Measurements from ENCODE around the gene SCAANT1. TPM values are rescaled to one million over a fixed set of nuclear protein-coding genes. Genes with fewer than 3 reads are reported as not detected.
A peak's percentile ranks its signal among the peaks of the same experiment; 100 is the strongest.

SCAANT1 gene
- total RNA-seq, 4 donors from 2014 or later, result not detected

DNA sequence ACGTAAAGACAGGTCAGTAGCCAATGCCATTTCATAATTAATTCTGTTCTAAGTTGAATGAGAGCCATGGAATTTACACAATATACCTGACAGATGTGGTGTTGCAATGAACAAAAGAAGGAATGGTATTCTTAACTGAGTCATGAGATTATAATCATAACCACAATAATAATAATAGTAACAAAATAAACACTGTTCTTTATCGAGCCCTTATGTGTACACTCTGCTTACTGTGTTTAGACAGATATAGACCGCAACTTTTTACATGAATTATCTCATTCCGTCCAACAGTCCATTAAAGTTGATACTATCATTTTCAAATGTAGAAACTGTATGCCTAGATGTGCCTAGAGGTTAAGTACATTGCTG is 28.2 kb upstream of the SCAANT1 start:
- TF ChIP-seq POLR2A (IDR thresholded peaks at IDR 0.05) (no peak), CTCF (IDR thresholded peaks at IDR 0.05) (no peak)
- H3K4me1 ChIP-seq, result peaks cover 0 to 22% (median 0%) of the 10 kb centered on the region in 4 donors

GRCh38 chr3:63937661-63938651 is 25.8 kb upstream of the SCAANT1 start:
- DNase-seq, result peak in 1 of 3 donors; percentile 65
- H3K4me1 ChIP-seq, result peaks cover 0 to 22% (median 9%) of the 10 kb centered on the region in 4 donors
- TF ChIP-seq POLR2A (IDR thresholded peaks at IDR 0.05) (no peak), CTCF (IDR thresholded peaks at IDR 0.05) (no peak)
- H3K9me3 ChIP-seq, result no peaks in the 10 kb centered on the region
- no peak overlapping the region for H3K4me3 ChIP-seq
- H3K27ac ChIP-seq, result peak overlapping the region in 2 of 4 donors; percentile 15 to 28
- H3K27me3 ChIP-seq, result no peaks in the 10 kb centered on the region
- no peaks in the 10 kb centered on the region for H3K36me3 ChIP-seq

More for the DNA sequence above, 28.2 kb upstream of the SCAANT1 start:
- H3K9me3 ChIP-seq, result no peaks in the 10 kb centered on the region
- H3K4me3 ChIP-seq, result no peak overlapping the region
- H3K36me3 ChIP-seq, result no peaks in the 10 kb centered on the region
- no peaks in the 10 kb centered on the region for H3K27me3 ChIP-seq
- DNase-seq, result no peak
- no peak overlapping the region for H3K27ac ChIP-seq

DNA sequence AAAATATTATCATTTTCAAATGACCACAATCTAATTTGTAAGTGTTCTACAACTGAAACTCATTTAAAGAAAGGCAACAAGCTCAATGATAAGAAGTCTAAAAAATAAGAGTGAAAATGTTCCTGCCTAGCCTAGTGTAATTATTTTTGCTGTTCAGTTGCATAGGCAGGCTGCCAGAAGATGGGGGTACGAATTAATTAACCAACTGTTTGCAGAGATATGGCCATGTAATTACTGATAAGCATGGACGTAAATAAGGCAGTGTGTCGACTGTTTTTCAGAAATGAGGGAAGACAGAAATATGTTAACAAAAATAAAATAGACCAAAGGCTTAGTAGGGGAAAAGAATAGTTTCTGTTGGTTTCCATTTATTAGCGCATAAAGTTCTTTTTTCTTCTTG is 24.7 kb upstream of the SCAANT1 start:
- H3K4me3 ChIP-seq, result no peak overlapping the region
- TF ChIP-seq POLR2A (IDR thresholded peaks at IDR 0.05) (no peak), CTCF (IDR thresholded peaks at IDR 0.05) (no peak)
- H3K36me3 ChIP-seq, result no peaks in the 10 kb centered on the region
- no peak for DNase-seq
- no peaks in the 10 kb centered on the region for H3K27me3 ChIP-seq
- H3K4me1 ChIP-seq, result peaks cover 0 to 26% (median 9%) of the 10 kb centered on the region in 4 donors
- H3K9me3 ChIP-seq, result no peaks in the 10 kb centered on the region
- H3K27ac ChIP-seq, result no peak overlapping the region

GRCh38 chr3:63934041-63934866 is 22.1 kb upstream of the SCAANT1 start:
- no peaks in the 10 kb centered on the region for H3K27me3 ChIP-seq
- no peaks in the 10 kb centered on the region for H3K36me3 ChIP-seq
- no peak for TF ChIP-seq POLR2A (IDR thresholded peaks at IDR 0.05)
- TF ChIP-seq CTCF (IDR thresholded peaks at IDR 0.05), result no peak
- no peak for DNase-seq
- peaks cover 0 to 26% (median 9%) of the 10 kb centered on the region in 4 donors for H3K4me1 ChIP-seq
- H3K27ac ChIP-seq, result peak overlapping the region in 3 of 4 donors; percentile 2 to 28 (median 2)
- no peak overlapping the region for H3K4me3 ChIP-seq
- no peaks in the 10 kb centered on the region for H3K9me3 ChIP-seq

- no peak for DNase-seq
- H3K36me3 ChIP-seq, result no peaks in the 10 kb centered on the region
- no peak overlapping the region for H3K4me3 ChIP-seq
- no peak for TF ChIP-seq POLR2A (IDR thresholded peaks at IDR 0.05)
- TF ChIP-seq CTCF (IDR thresholded peaks at IDR 0.05), result no peak
- H3K27ac ChIP-seq, result peak overlapping the region in 1 of 4 donors; percentile 28
- peaks cover 0 to 25% (median 9%) of the 10 kb centered on the region in 4 donors for H3K4me1 ChIP-seq
- H3K27me3 ChIP-seq, result no peaks in the 10 kb centered on the region
- no peaks in the 10 kb centered on the region for H3K9me3 ChIP-seq
Measured at GRCh38 chr3:63933459-63933858, 21.3 kb upstream of the SCAANT1 start.
